HUES6 (cell line): Measurements from ENCODE around the gene TMEM138.
A peak's percentile ranks its signal among the peaks of the same experiment; 100 is the strongest.

Experiments used
- H3K27ac ChIP-seq: 2 replicates; pipeline ENCODE4 v1.7.0; 2013; ENCODE audit warnings: low read depth, mild to moderate bottlenecking, low read length, inconsistent platforms
- H3K27me3 ChIP-seq: 2 replicates; pipeline ENCODE4 v1.6.1; 2013; ENCODE audit warnings: low read length; ENCODE audit not compliant: control insufficient read depth, insufficient read depth
- H3K36me3 ChIP-seq: 2 replicates; pipeline ENCODE4 v1.6.1; 2013; ENCODE audit warnings: low read length; ENCODE audit not compliant: control insufficient read depth, insufficient read depth
- H3K4me1 ChIP-seq: 2 replicates; pipeline ENCODE4 v1.6.1; 2013; ENCODE audit warnings: low read length; ENCODE audit not compliant: control insufficient read depth, insufficient read depth
- H3K4me3 ChIP-seq: 2 replicates; pipeline ENCODE4 v1.5.1; 2013; ENCODE audit warnings: low read depth, low read length
- H3K9ac ChIP-seq: one replicate; pipeline ENCODE4 v1.6.1; 2013; ENCODE audit warnings: mild to moderate bottlenecking, low read length
- H3K9me3 ChIP-seq: 2 replicates; pipeline ENCODE4 v1.6.1; 2013; ENCODE audit warnings: low read depth, low read length; ENCODE audit not compliant: control insufficient read depth, insufficient read depth

The TMEM138 gene

GRCh38 chr11:61361741-61362541 is at the start of gene TMEM138, which contains the start of gene CYB561A3:
Gene TMEM138 (plus strand): TSS chr11:61362374. CDS start chr11:61364391, 2,017 bp downstream.
Gene CYB561A3 (minus strand): TSS chr11:61361882. CDS start chr11:61356713, 5,169 bp downstream.
- H3K36me3 ChIP-seq, result peaks cover 30% of the 10 kb centered on the region
- H3K9me3 ChIP-seq, result no peaks in the 10 kb centered on the region
- H3K27ac ChIP-seq, result peak within 1 kb of the TSS; percentile 99
- no peaks in the 10 kb centered on the region for H3K27me3 ChIP-seq
- H3K4me3 ChIP-seq, result peak within 1 kb of the TSS; percentile 76
- 0 out of 2 replicates have a peak, but pooled peaks cover 3% of the 10 kb centered on the region for H3K4me1 ChIP-seq
- H3K9ac ChIP-seq, result peak within 1 kb of the TSS; percentile 98

- no peak overlapping the region for H3K9ac ChIP-seq
- no peak overlapping the region for H3K27ac ChIP-seq
- H3K9me3 ChIP-seq, result no peaks in the 10 kb centered on the region
- H3K4me3 ChIP-seq, result no peak overlapping the region
- no peaks in the 10 kb centered on the region for H3K4me1 ChIP-seq
- H3K36me3 ChIP-seq, result peaks cover 93% of the 10 kb centered on the region
- H3K27me3 ChIP-seq, result no peaks in the 10 kb centered on the region
Observed at GRCh38 chr11:61315260-61315659, 46.9 kb upstream of the TMEM138 start.

GRCh38 chr11:61325649-61326414 is 36.3 kb upstream of the TMEM138 start:
- Histone ChIP-seq H3K9ac (no peak overlapping the region), H3K27me3 (no peaks in the 10 kb centered on the region), H3K9me3 (no peaks in the 10 kb centered on the region), H3K36me3 (peaks cover 91% of the 10 kb centered on the region), H3K27ac (no peak overlapping the region), H3K4me3 (no peak overlapping the region), H3K4me1 (no peaks in the 10 kb centered on the region)

- Histone ChIP-seq H3K9me3 (no peaks in the 10 kb centered on the region), H3K27ac (no peak overlapping the region), H3K4me3 (no peak overlapping the region), H3K27me3 (no peaks in the 10 kb centered on the region), H3K9ac (no peak overlapping the region), H3K4me1 (peaks cover 8% of the 10 kb centered on the region), H3K36me3 (peaks cover 79% of the 10 kb centered on the region)
Observed at GRCh38 chr11:61327669-61328071, 34.5 kb upstream of the TMEM138 start.

- Histone ChIP-seq H3K4me1 (peaks cover 8% of the 10 kb centered on the region), H3K4me3 (no peak overlapping the region), H3K27ac (no peak overlapping the region), H3K27me3 (no peaks in the 10 kb centered on the region), H3K36me3 (peaks cover 72% of the 10 kb centered on the region), H3K9me3 (no peaks in the 10 kb centered on the region), H3K9ac (no peak overlapping the region)
Observed at GRCh38 chr11:61328351-61328750, 33.8 kb upstream of the TMEM138 start.

GRCh38 chr11:61329871-61330270 is 32.3 kb upstream of the TMEM138 start:
- Histone ChIP-seq H3K4me1 (peaks cover 22% of the 10 kb centered on the region), H3K27me3 (no peaks in the 10 kb centered on the region), H3K36me3 (peaks cover 59% of the 10 kb centered on the region), H3K4me3 (no peak overlapping the region), H3K9me3 (no peaks in the 10 kb centered on the region), H3K27ac (no peak overlapping the region), H3K9ac (no peak overlapping the region)

- Histone ChIP-seq H3K9me3 (no peaks in the 10 kb centered on the region), H3K36me3 (peaks cover 42% of the 10 kb centered on the region), H3K27ac (no peak overlapping the region), H3K9ac (peak overlapping the region; percentile 96), H3K4me1 (peaks cover 32% of the 10 kb centered on the region), H3K4me3 (peak overlapping the region; percentile 89), H3K27me3 (no peaks in the 10 kb centered on the region)
Observed at GRCh38 chr11:61331651-61332050, 30.5 kb upstream of the TMEM138 start.

GRCh38 chr11:61332281-61332796 is 29.8 kb upstream of the TMEM138 start:
- H3K4me1 ChIP-seq, result peaks cover 32% of the 10 kb centered on the region
- peaks cover 35% of the 10 kb centered on the region for H3K36me3 ChIP-seq
- peak overlapping the region; percentile 87 for H3K27ac ChIP-seq
- no peaks in the 10 kb centered on the region for H3K9me3 ChIP-seq
- peak overlapping the region; percentile 89 for H3K4me3 ChIP-seq
- H3K9ac ChIP-seq, result peak overlapping the region; percentile 96
- no peaks in the 10 kb centered on the region for H3K27me3 ChIP-seq

- peak within 1 kb of the TSS; percentile 96 for H3K9ac ChIP-seq
- peaks cover 30% of the 10 kb centered on the region for H3K36me3 ChIP-seq
- H3K9me3 ChIP-seq, result no peaks in the 10 kb centered on the region
- peaks cover 32% of the 10 kb centered on the region for H3K4me1 ChIP-seq
- no peaks in the 10 kb centered on the region for H3K27me3 ChIP-seq
- peak within 1 kb of the TSS; percentile 87 for H3K27ac ChIP-seq
- H3K4me3 ChIP-seq, result peak within 1 kb of the TSS; percentile 89
Observed at GRCh38 chr11:61332797-61333549, 29.2 kb upstream of the TMEM138 start, which contains the start of the genes DDB1 and TKFC. Gene DDB1 (minus strand): TSS chr11:61333105. CDS start chr11:61332968, 137 bp downstream. Gene TKFC (plus strand): TSS chr11:61333228. CDS start chr11:61334729, 1,501 bp downstream.
